Suprapubic skin (tissue), 4 donors: ENCODE data around the gene SSMEM1. TPM values are rescaled to one million over a fixed set of nuclear protein-coding genes. Genes with fewer than 3 reads are reported as not detected.
"Not testable (repeated sequence)": the region's sequence is repeated elsewhere in the genome, so short reads cannot be mapped to it uniquely, and the experiment has no call there.

Source experiments
- DNase-seq, 2 donors: peaks; one replicate each; pipeline ENCODE4 v3.0.0-alpha.2; 2019; ENCODE audit warnings: low spot score in 2 of 2
- H3K27ac ChIP-seq: fragments of 200-600 bp; sonication (generic); one replicate; pipeline ENCODE4 v1.5.1; 2019
- H3K27me3 ChIP-seq: fragments of 200-600 bp; sonication (generic); one replicate; pipeline ENCODE4 v1.5.1; 2019
- H3K36me3 ChIP-seq: fragments of 200-600 bp; sonication (generic); one replicate; pipeline ENCODE4 v1.5.1; 2019
- H3K4me1 ChIP-seq: fragments of 200-600 bp; sonication (generic); one replicate; pipeline ENCODE4 v1.5.1; 2019
- H3K4me3 ChIP-seq: fragments of 200-600 bp; sonication (generic); one replicate; pipeline ENCODE4 v1.5.1; 2019; ENCODE audit warnings: mild to moderate bottlenecking
- H3K9me3 ChIP-seq: fragments of 200-600 bp; sonication (generic); one replicate; pipeline ENCODE4 v1.5.1; 2019
- EP300 ChIP-seq: sonication (generic); formaldehyde crosslinking; IDR thresholded peaks from one replicate; pipeline ENCODE4 v1.6.1; 2017; ENCODE audit warnings: antibody characterized with exemption
- POLR2A ChIP-seq, 2 donors: fragments of 450-650 bp; IDR thresholded peaks; one replicate each; pipeline ENCODE4 v1.6.1; 2017; ENCODE audit warnings: antibody characterized with exemption in 2 of 2, mild to moderate bottlenecking in 2 of 2, moderate library complexity in 2 of 2
- POLR2AphosphoS5 ChIP-seq, 3 donors: sonication (generic); formaldehyde crosslinking; IDR thresholded peaks; one replicate each; pipeline ENCODE4 v1.6.1; 2017; ENCODE audit warnings: antibody characterized with exemption in 3 of 3
- WGBS: methylation state at CpG from one replicate; pipeline ENCODE4 v1.1.5; 2018; 5-methylcytosine and 5-hydroxymethylcytosine counted together
- total RNA-seq, 4 donors: library from RNA; depleted of rRNA; stranded (reverse); fragments of >200 nt; gene quantifications; one replicate each; pipeline ENCODE4 v1.1.0, GENCODE V29; 2016
- TF ChIP-seq, protein P1 (sequence below), 2 donors: fragments of 200-600 bp in 1 of 2; fragments of 450-650 bp in 1 of 2; sonication (generic) in 1 of 2; IDR thresholded peaks; one replicate each; pipeline ENCODE4 v1.5.1; 2016 to 2019; ENCODE audit warnings: antibody characterized with exemption in 2 of 2, mild to moderate bottlenecking in 1 of 2, moderate library complexity in 1 of 2

SSMEM1 gene
- total RNA-seq, 4 donors from 2014 or later, result not detected

DNA sequence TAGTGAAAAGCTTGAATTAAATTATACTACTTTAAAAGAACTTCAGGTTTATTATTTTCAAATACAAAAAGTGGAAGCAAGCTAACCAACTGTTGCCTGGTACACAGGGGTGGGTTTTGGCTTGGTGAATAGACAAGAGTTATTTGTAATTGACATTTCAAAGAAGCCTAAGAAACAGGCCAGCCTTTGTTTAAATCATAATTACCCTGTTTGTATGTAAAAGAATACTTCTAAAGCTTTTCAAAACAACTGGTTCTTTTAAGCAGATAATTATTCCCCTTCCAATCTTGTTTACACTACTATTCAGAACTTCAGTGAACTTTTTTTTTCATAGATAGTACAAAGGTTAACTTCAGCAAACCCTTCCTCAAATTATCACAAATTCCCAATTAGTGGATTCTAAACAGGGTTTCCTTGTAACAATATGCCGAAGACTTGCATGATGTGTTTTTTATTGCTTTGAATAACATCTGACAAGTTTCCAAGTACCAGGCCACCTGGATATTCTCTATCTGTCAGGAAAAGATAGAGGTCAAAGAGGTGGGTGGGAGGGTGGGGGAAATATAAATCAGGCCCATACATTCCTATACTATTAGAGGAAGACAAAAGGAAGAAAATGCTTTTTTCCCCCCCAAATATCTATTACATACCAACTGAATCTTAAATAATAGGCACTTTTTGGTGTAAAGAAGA lies 20.4 kb downstream of the SSMEM1 start:
- no peaks in the 10 kb centered on the region for H3K27me3 ChIP-seq
- no peaks in the 10 kb centered on the region for H3K9me3 ChIP-seq
- no peak for DNase-seq
- 57% methylated on average over 1 of the region's 1 CpG for WGBS
- no peaks in the 10 kb centered on the region for H3K36me3 ChIP-seq
- TF ChIP-seq EP300 (no peak), POLR2AphosphoS5 (IDR thresholded peaks at IDR 0.05) (no peak), POLR2A (IDR thresholded peaks at IDR 0.05) (no peak)
- TF ChIP-seq, protein P1, sequence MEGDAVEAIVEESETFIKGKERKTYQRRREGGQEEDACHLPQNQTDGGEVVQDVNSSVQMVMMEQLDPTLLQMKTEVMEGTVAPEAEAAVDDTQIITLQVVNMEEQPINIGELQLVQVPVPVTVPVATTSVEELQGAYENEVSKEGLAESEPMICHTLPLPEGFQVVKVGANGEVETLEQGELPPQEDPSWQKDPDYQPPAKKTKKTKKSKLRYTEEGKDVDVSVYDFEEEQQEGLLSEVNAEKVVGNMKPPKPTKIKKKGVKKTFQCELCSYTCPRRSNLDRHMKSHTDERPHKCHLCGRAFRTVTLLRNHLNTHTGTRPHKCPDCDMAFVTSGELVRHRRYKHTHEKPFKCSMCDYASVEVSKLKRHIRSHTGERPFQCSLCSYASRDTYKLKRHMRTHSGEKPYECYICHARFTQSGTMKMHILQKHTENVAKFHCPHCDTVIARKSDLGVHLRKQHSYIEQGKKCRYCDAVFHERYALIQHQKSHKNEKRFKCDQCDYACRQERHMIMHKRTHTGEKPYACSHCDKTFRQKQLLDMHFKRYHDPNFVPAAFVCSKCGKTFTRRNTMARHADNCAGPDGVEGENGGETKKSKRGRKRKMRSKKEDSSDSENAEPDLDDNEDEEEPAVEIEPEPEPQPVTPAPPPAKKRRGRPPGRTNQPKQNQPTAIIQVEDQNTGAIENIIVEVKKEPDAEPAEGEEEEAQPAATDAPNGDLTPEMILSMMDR (IDR thresholded peaks at IDR 0.05), result no peak
- H3K4me1 ChIP-seq, result no peaks in the 10 kb centered on the region
- no peak overlapping the region for H3K4me3 ChIP-seq
- H3K27ac ChIP-seq, result no peak overlapping the region

DNA sequence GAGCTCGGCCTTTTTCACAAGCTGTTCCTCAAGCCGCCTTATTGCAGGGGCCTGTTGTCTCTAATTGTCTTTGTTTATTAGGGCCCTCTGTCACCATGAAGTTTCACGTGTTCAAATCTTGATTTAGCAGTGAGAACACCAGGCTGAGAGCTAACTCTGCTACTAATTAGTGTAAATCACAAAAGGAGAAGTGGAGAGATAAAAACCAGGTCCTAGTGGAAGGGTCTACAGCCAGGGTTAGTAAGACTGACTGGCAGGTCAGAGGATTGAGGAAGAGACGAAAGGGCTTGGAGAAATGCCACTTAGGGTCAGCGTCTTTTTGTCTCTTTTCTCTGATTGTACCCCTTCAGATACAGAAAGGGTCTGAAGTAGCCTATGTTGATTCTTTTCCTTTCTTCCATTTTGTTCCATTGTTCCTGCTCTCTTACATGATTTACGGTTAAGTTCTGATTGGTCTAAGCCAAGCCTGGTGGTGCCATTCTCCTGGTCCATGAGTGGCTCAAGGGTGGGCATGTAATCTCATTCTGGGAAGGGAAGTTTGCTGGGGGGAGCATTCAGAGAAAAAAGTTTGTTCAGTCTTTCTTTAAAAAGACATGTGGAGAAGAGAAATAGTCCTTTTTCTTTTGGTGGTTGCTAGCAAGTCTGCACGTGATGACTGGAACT lies 21.3 kb downstream of the SSMEM1 start:
- H3K9me3 ChIP-seq, result no peaks in the 10 kb centered on the region
- no peaks in the 10 kb centered on the region for H3K36me3 ChIP-seq
- TF ChIP-seq EP300, result no peak
- TF ChIP-seq, protein P1 (IDR thresholded peaks at IDR 0.05), result no peak
- no peak for TF ChIP-seq POLR2AphosphoS5 (IDR thresholded peaks at IDR 0.05)
- TF ChIP-seq POLR2A (IDR thresholded peaks at IDR 0.05), result no peak
- DNase-seq, result no peak
- H3K4me3 ChIP-seq, result no peak overlapping the region
- no peaks in the 10 kb centered on the region for H3K4me1 ChIP-seq
- WGBS, result 87% methylated on average over 7 of the region's 7 CpGs
- no peak overlapping the region for H3K27ac ChIP-seq
- no peaks in the 10 kb centered on the region for H3K27me3 ChIP-seq

DNA sequence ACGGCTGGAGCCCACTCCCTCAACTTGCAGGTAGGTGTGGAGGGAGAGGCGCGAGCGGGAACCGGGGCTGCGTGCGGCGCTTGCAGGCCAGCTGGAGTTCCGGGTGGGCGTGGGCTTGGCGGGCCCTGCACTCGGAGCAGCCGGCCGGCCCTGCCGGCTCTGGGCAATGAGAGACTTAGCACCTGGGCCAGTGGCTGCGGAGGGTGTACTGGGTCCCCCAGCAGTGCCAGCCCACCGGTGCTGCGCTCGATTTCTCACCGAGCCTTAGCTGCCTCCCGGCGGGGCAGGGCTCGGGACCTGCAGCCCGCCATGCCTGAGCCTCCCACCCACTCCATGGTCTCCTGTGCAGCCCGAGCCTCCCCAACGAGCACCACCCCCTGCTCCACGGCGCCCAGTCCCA lies 22.3 kb downstream of the SSMEM1 start:
- H3K4me1 ChIP-seq, H3K27me3 ChIP-seq, H3K4me3 ChIP-seq, H3K36me3 ChIP-seq, H3K9me3 ChIP-seq, DNase-seq, H3K27ac ChIP-seq: not testable (repeated sequence)
- WGBS, result 86% methylated on average over 7 of the region's 28 CpGs

DNA sequence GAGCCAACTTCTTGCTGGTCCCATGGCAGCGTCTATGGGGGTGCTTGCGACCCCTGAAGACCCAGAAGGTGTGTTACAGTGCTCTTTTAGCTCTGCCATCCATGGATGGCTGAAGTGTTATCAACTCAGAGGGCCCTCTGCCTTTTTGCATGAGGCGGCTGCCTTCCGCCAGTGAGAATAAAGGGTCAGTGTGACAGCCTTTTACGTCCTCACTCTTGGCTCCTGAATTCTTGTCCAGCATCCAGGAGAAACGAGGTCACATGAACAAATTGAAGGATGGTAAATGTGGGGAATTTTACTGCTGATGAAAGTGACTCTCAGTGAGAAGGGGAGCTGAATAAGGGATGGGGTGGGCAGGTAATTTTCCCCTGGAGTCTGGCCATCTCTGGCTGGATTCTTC lies 24.1 kb downstream of the SSMEM1 start:
- H3K9me3 ChIP-seq, result no peaks in the 10 kb centered on the region
- H3K4me3 ChIP-seq, result no peak overlapping the region
- no peak for TF ChIP-seq EP300
- TF ChIP-seq POLR2A (IDR thresholded peaks at IDR 0.05), result no peak
- TF ChIP-seq POLR2AphosphoS5 (IDR thresholded peaks at IDR 0.05), result no peak
- TF ChIP-seq, protein P1 (IDR thresholded peaks at IDR 0.05), result no peak
- WGBS, result 82% methylated on average over 6 of the region's 6 CpGs
- H3K36me3 ChIP-seq, result no peaks in the 10 kb centered on the region
- H3K27ac ChIP-seq, result no peak overlapping the region
- no peak for DNase-seq
- H3K27me3 ChIP-seq, result no peaks in the 10 kb centered on the region
- no peaks in the 10 kb centered on the region for H3K4me1 ChIP-seq

DNA sequence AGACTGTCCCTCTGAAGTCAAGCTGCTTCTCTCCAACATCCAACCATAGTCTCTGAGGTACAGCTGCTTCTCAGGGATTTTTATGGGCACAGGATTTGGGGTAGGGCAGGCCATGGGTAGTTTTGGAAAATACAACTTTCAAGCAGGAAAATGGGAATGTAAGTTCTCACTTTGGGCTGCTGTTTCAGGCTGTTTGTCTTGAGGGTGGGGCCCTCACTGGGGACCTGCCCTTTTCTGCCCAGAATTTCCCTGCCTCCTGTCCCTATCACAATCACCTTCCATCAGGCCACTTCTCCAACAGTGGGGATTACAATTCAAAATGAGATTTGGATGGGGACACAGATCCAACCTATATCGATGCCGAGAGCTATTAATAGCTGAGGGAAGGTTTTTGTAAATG lies 24.5 kb downstream of the SSMEM1 start:
- WGBS, result 83% methylated on average over 2 of the region's 2 CpGs
- H3K4me3 ChIP-seq, result no peak overlapping the region
- no peak for DNase-seq
- H3K4me1 ChIP-seq, result no peaks in the 10 kb centered on the region
- H3K27me3 ChIP-seq, result no peaks in the 10 kb centered on the region
- no peak for TF ChIP-seq POLR2AphosphoS5 (IDR thresholded peaks at IDR 0.05)
- TF ChIP-seq POLR2A (IDR thresholded peaks at IDR 0.05), result no peak
- TF ChIP-seq, protein P1 (IDR thresholded peaks at IDR 0.05), result no peak
- no peak for TF ChIP-seq EP300
- no peaks in the 10 kb centered on the region for H3K36me3 ChIP-seq
- no peaks in the 10 kb centered on the region for H3K9me3 ChIP-seq
- no peak overlapping the region for H3K27ac ChIP-seq
